Thyroid gland (tissue), 4 donors: ENCODE results near the gene CCN5.

Source experiments
- CTCF ChIP-seq, 6 experiments: fragments of 200-600 bp in 3 of 6; fragments of 450-650 bp in 3 of 6; sonication (generic) in 3 of 6; IDR thresholded peaks; one replicate each; pipeline ENCODE4 v1.5.1; 2016 to 2019; ENCODE audit warnings: antibody characterized with exemption in 6 of 6, mild to moderate bottlenecking in 2 of 6, inconsistent platforms in 1 of 6, moderate library complexity in 1 of 6
- POLR2A ChIP-seq, 2 donors: fragments of 450-650 bp; IDR thresholded peaks; one replicate each; pipeline ENCODE4 v1.6.1; 2017; ENCODE audit warnings: antibody characterized with exemption in 2 of 2, mild to moderate bottlenecking in 2 of 2, moderate library complexity in 1 of 2

- TF ChIP-seq CTCF (IDR thresholded peaks at IDR 0.05) (no peak), POLR2A (IDR thresholded peaks at IDR 0.05) (no peak)
Measured at GRCh38 chr20:44716309-44717106, 1.3 kb downstream of the CCN5 start.
